Neural progenitor cell (in vitro differentiated cells): ENCODE measurements around the gene UGT1A1. TPM values are rescaled to one million over a fixed set of nuclear protein-coding genes. Genes with fewer than 3 reads are reported as not detected.

Experiments used
- DNase-seq: peaks from one replicate; pipeline ENCODE4 v3.0.0-alpha.2; 2016; ENCODE audit warnings: low spot score
- H2AFZ ChIP-seq: fragments of 200-600 bp; sonication (generic); replicated peaks from 2 replicates; pipeline ENCODE4 v1.6.1; 2016; ENCODE audit warnings: antibody characterized with exemption
- H3F3A ChIP-seq: fragments of 200-600 bp; sonication (generic); 2 replicates; pipeline ENCODE4 v1.6.1; 2016; ENCODE audit warnings: antibody characterized with exemption, low read depth
- H3K27ac ChIP-seq: fragments of 200-600 bp; sonication (generic); 2 replicates; pipeline ENCODE4 v1.5.1; 2016; ENCODE audit warnings: mild to moderate bottlenecking
- H3K27me3 ChIP-seq: fragments of 200-600 bp; sonication (generic); 2 replicates; pipeline ENCODE4 v1.6.1; 2016; ENCODE audit warnings: mild to moderate bottlenecking, moderate library complexity
- H3K36me3 ChIP-seq: fragments of 200-600 bp; sonication (generic); 2 replicates; pipeline ENCODE4 v1.5.1; 2016
- H3K4me1 ChIP-seq: fragments of 200-600 bp; sonication (generic); 2 replicates; pipeline ENCODE4 v1.6.1; 2016; ENCODE audit warnings: mixed run types
- H3K4me2 ChIP-seq: fragments of 200-600 bp; sonication (generic); 2 replicates; pipeline ENCODE4 v1.6.1; 2016
- H3K4me3 ChIP-seq: fragments of 200-600 bp; sonication (generic); 2 replicates; pipeline ENCODE4 v1.5.1; 2016
- H3K79me2 ChIP-seq: fragments of 200-600 bp; sonication (generic); 2 replicates; pipeline ENCODE4 v1.6.1; 2016; ENCODE audit warnings: low read depth
- H3K9ac ChIP-seq: fragments of 200-600 bp; sonication (generic); 2 replicates; pipeline ENCODE4 v1.6.1; 2016
- H3K9me3 ChIP-seq: fragments of 200-600 bp; sonication (generic); 2 replicates; pipeline ENCODE4 v1.5.1; 2016; ENCODE audit warnings: low read depth
- H4K20me1 ChIP-seq: fragments of 200-600 bp; sonication (generic); 2 replicates; pipeline ENCODE4 v1.6.1; 2016; ENCODE audit warnings: low read depth
- H3K27ac Mint-ChIP-seq: 3 replicates; pipeline ENCODE4 v1.8.0; 2021; ENCODE audit warnings: mixed read lengths
- H3K27me3 Mint-ChIP-seq: 2 replicates; pipeline ENCODE4 v1.8.0; 2022; ENCODE audit warnings: low read depth, mild to moderate bottlenecking, inconsistent platforms, moderate library complexity, mixed read lengths; ENCODE audit not compliant: insufficient read depth
- H3K36me3 Mint-ChIP-seq: 3 replicates; pipeline ENCODE4 v1.8.0; 2021; ENCODE audit warnings: mixed read lengths
- H3K4me1 Mint-ChIP-seq: 3 replicates; pipeline ENCODE4 v1.8.0; 2021; ENCODE audit warnings: mixed read lengths
- H3K4me3 Mint-ChIP-seq: 3 replicates; pipeline ENCODE4 v1.8.0; 2021; ENCODE audit warnings: mild to moderate bottlenecking, moderate library complexity, mixed read lengths
- H3K9me3 Mint-ChIP-seq: 3 replicates; pipeline ENCODE4 v1.8.0; 2020; ENCODE audit warnings: mixed read lengths
- EZH2 ChIP-seq: fragments of 200-600 bp; sonication (generic); IDR thresholded peaks from 2 replicates; pipeline ENCODE4 v1.6.1; 2017; ENCODE audit warnings: antibody characterized with exemption, mild to moderate bottlenecking, moderate library complexity
- EZH2phosphoT487 ChIP-seq: fragments of 200-600 bp; sonication (generic); IDR thresholded peaks from 2 replicates; pipeline ENCODE4 v1.6.1; 2017; ENCODE audit warnings: antibody characterized with exemption
- total RNA-seq: library from RNA; depleted of rRNA; stranded (reverse); fragments of >200 nt; gene quantifications from 2 replicates; pipeline ENCODE4 v1.2.3, GENCODE V29; 2015; ENCODE audit warnings: low replicate concordance
- TF ChIP-seq, protein P1 (sequence below): fragments of 200-600 bp; sonication (generic); IDR thresholded peaks from 2 replicates; pipeline ENCODE4 v1.5.1; 2017; ENCODE audit warnings: antibody characterized with exemption, mild to moderate bottlenecking

The UGT1A1 gene
- total RNA-seq, 1 donor from 2014 or later: not detected

DNA sequence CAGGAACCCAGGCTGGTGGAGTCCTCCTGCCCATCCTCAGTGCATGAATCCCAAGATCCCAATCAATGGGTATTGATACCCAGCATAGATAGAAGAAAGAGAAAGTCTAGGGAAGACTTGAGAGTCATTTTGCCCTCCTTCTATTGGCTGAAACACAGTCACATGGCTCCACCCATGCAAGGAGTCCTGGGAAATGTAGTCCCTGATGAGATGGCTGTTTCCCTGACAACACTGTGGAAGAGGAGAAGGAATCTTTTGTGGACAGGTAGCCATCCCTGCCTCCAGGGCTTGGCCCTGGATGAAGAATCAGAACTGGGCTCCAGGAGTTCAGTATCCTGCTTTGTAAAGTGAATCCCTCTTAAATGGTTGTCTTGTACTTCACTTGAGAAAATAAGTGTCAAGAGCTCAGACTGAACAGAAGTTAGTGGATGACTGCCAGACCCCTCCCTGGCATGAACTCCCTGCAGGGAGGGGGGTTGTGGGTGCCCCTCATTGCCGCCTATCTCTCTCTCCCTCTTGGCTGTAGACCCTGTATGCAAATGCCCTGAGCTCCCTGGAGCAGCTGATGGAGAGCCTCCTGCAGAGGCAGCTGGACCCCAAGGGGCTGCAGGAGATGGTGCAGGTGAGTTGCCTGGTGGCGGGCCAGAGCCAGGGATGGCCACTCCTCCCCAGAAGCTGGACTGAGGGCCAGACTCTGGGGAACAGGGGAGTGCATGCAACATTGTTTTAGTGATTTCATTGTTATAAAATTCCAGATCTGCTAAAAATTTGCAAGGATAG is 54.2 kb downstream of the UGT1A1 start:
- H4K20me1 ChIP-seq: no peaks in the 10 kb centered on the region
- Mint-ChIP-seq H3K4me1 (peaks cover 10% of the 10 kb centered on the region), H3K27ac (no peak overlapping the region), H3K27me3 (peaks cover 4% of the 10 kb centered on the region), H3K36me3 (no peaks in the 10 kb centered on the region), H3K4me3 (no peak overlapping the region), H3K9me3 (no peaks in the 10 kb centered on the region)
- no peaks in the 10 kb centered on the region for H3K79me2 ChIP-seq
- H3K27me3 ChIP-seq: no peaks in the 10 kb centered on the region
- no peak overlapping the region for H3K4me2 ChIP-seq
- TF ChIP-seq EZH2phosphoT487 (no peak), EZH2 (no peak)
- TF ChIP-seq, protein P1, sequence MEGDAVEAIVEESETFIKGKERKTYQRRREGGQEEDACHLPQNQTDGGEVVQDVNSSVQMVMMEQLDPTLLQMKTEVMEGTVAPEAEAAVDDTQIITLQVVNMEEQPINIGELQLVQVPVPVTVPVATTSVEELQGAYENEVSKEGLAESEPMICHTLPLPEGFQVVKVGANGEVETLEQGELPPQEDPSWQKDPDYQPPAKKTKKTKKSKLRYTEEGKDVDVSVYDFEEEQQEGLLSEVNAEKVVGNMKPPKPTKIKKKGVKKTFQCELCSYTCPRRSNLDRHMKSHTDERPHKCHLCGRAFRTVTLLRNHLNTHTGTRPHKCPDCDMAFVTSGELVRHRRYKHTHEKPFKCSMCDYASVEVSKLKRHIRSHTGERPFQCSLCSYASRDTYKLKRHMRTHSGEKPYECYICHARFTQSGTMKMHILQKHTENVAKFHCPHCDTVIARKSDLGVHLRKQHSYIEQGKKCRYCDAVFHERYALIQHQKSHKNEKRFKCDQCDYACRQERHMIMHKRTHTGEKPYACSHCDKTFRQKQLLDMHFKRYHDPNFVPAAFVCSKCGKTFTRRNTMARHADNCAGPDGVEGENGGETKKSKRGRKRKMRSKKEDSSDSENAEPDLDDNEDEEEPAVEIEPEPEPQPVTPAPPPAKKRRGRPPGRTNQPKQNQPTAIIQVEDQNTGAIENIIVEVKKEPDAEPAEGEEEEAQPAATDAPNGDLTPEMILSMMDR: no peak
- no peak overlapping the region for H3K9ac ChIP-seq
- H3K27ac ChIP-seq: no peak overlapping the region
- H3K36me3 ChIP-seq: no peaks in the 10 kb centered on the region
- no peaks in the 10 kb centered on the region for H3F3A ChIP-seq
- no peaks in the 10 kb centered on the region for H3K9me3 ChIP-seq
- DNase-seq: peak; percentile 20
- no peak overlapping the region for H3K4me3 ChIP-seq
- H3K4me1 ChIP-seq: no peaks in the 10 kb centered on the region
- no peak overlapping the region for H2AFZ ChIP-seq

GRCh38 chr2:233815861-233816260 is 55.8 kb downstream of the UGT1A1 start:
- Histone ChIP-seq H2AFZ (no peak overlapping the region), H3K4me2 (no peak overlapping the region), H3F3A (no peaks in the 10 kb centered on the region), H4K20me1 (no peaks in the 10 kb centered on the region), H3K9ac (no peak overlapping the region), H3K9me3 (no peaks in the 10 kb centered on the region), H3K79me2 (no peaks in the 10 kb centered on the region), H3K4me3 (no peak overlapping the region), H3K27ac (no peak overlapping the region), H3K36me3 (no peaks in the 10 kb centered on the region), H3K4me1 (no peaks in the 10 kb centered on the region), H3K27me3 (no peaks in the 10 kb centered on the region)
- DNase-seq: no peak
- no peaks in the 10 kb centered on the region for H3K36me3 Mint-ChIP-seq
- TF ChIP-seq EZH2 (no peak), EZH2phosphoT487 (no peak)
- TF ChIP-seq, protein P1: no peak
- peaks cover 4% of the 10 kb centered on the region for H3K27me3 Mint-ChIP-seq
- H3K9me3 Mint-ChIP-seq: no peaks in the 10 kb centered on the region
- no peak overlapping the region for H3K27ac Mint-ChIP-seq
- no peak overlapping the region for H3K4me3 Mint-ChIP-seq
- H3K4me1 Mint-ChIP-seq: peaks cover 10% of the 10 kb centered on the region

- Mint-ChIP-seq H3K36me3 (no peaks in the 10 kb centered on the region), H3K27me3 (peaks cover 4% of the 10 kb centered on the region), H3K4me3 (no peak overlapping the region), H3K27ac (peak overlapping the region; percentile 46), H3K4me1 (peaks cover 10% of the 10 kb centered on the region), H3K9me3 (no peaks in the 10 kb centered on the region)
- H4K20me1 ChIP-seq: no peaks in the 10 kb centered on the region
- H3K9me3 ChIP-seq: no peaks in the 10 kb centered on the region
- H3K4me2 ChIP-seq: no peak overlapping the region
- no peak for TF ChIP-seq EZH2phosphoT487
- TF ChIP-seq, protein P1: no peak
- TF ChIP-seq EZH2: no peak
- no peak for DNase-seq
- no peak overlapping the region for H3K9ac ChIP-seq
- no peaks in the 10 kb centered on the region for H3K27me3 ChIP-seq
- H3K36me3 ChIP-seq: no peaks in the 10 kb centered on the region
- H3K4me3 ChIP-seq: no peak overlapping the region
- no peaks in the 10 kb centered on the region for H3K4me1 ChIP-seq
- H2AFZ ChIP-seq: no peak overlapping the region
- no peak overlapping the region for H3K27ac ChIP-seq
- H3F3A ChIP-seq: no peaks in the 10 kb centered on the region
- no peaks in the 10 kb centered on the region for H3K79me2 ChIP-seq
Measured at GRCh38 chr2:233816334-233816733, 56.3 kb downstream of the UGT1A1 start.
